Fibroblast of lung (primary cell): ENCODE data around the gene C17orf114.

Experiments used
- DNase-seq, 2 donors: peaks; one replicate each; pipeline versions ENCODE4 v3.0.0 to v3.0.0-alpha.2; 2010; ENCODE audit warnings: low read depth in 2 of 2
- H2AFZ ChIP-seq: 2 replicates; pipeline ENCODE4 v1.5.1; 2012; ENCODE audit warnings: low read length, control low read depth, inconsistent platforms
- H3K27ac ChIP-seq: 2 replicates; pipeline ENCODE4 v1.5.1; 2011; ENCODE audit warnings: low read length, control low read depth; ENCODE audit not compliant: insufficient read depth
- H3K27me3 ChIP-seq: 2 replicates; pipeline ENCODE4 v1.5.1; 2011; ENCODE audit warnings: mild to moderate bottlenecking, low read length; ENCODE audit not compliant: control insufficient read depth, insufficient read depth
- H3K36me3 ChIP-seq: 2 replicates; pipeline ENCODE4 v1.5.1; 2011; ENCODE audit warnings: low read length; ENCODE audit not compliant: control insufficient read depth, insufficient read depth
- H3K4me1 ChIP-seq: 2 replicates; pipeline ENCODE4 v1.5.1; 2011; ENCODE audit warnings: low read length; ENCODE audit not compliant: control insufficient read depth, insufficient read depth; ENCODE audit errors: extremely low read depth
- H3K4me2 ChIP-seq: 2 replicates; pipeline ENCODE4 v1.5.1; 2011; ENCODE audit warnings: low read length, control low read depth; ENCODE audit not compliant: insufficient read depth; ENCODE audit errors: extremely low read depth
- H3K4me3 ChIP-seq, 4 experiments: fragments of 200-600 bp in 1 of 4; sonication (generic) in 1 of 4; replicated peaks in 1 of 4; 2 replicates each; pipeline ENCODE4 v1.5.1; 2011 to 2016; ENCODE audit warnings: low read length in 4 of 4, low read depth in 3 of 4, mild to moderate bottlenecking in 3 of 4, control low read depth in 2 of 4, inconsistent platforms in 1 of 4, mixed read lengths in 1 of 4; ENCODE audit not compliant: insufficient read depth in 1 of 4; ENCODE audit errors: control extremely low read depth in 1 of 4
- H3K79me2 ChIP-seq: 2 replicates; pipeline ENCODE4 v1.5.1; 2012; ENCODE audit warnings: mild to moderate bottlenecking, low read length, inconsistent platforms; ENCODE audit not compliant: control insufficient read depth, insufficient read depth
- H3K9ac ChIP-seq: 2 replicates; pipeline ENCODE4 v1.5.1; 2011; ENCODE audit warnings: mild to moderate bottlenecking, low read length, control low read depth; ENCODE audit not compliant: insufficient read depth
- H3K9me3 ChIP-seq: 2 replicates; pipeline ENCODE4 v1.5.1; 2012; ENCODE audit warnings: low read depth, low read length; ENCODE audit not compliant: control insufficient read depth, insufficient read depth
- H4K20me1 ChIP-seq: 2 replicates; pipeline ENCODE4 v1.5.1; 2011; ENCODE audit warnings: low read length; ENCODE audit not compliant: control insufficient read depth, insufficient read depth; ENCODE audit errors: extremely low read depth
- CTCF ChIP-seq, 2 donors: IDR thresholded peaks in 1 of 2; conservative IDR thresholded peaks in 1 of 2; 1 replicate in 1 of 2; 2 replicates in 1 of 2; pipeline ENCODE4 v1.5.1; 2011 to 2012; ENCODE audit warnings: low read length in 2 of 2, control low read depth in 1 of 2, inconsistent platforms in 1 of 2, low read depth in 1 of 2, mild to moderate bottlenecking in 1 of 2
- EZH2 ChIP-seq: IDR thresholded peaks from 2 replicates; pipeline ENCODE4 v1.5.1; 2012; ENCODE audit warnings: low read length, control low read depth, mild to moderate bottlenecking; ENCODE audit errors: missing control alignments

C17orf114 gene

GRCh38 chr17:4802228-4802627, at the start of gene C17orf114:
TSS of gene C17orf114 (minus strand) at chr17:4802328.
- no peak within 1 kb of the TSS for H3K4me2 ChIP-seq
- no peak within 1 kb of the TSS for H3K27ac ChIP-seq
- no peaks in the 10 kb centered on the region for H3K4me1 ChIP-seq
- H2AFZ ChIP-seq = no peak within 1 kb of the TSS
- H3K4me3 ChIP-seq = no peak within 1 kb of the TSS
- DNase-seq = no peak
- H4K20me1 ChIP-seq = no peaks in the 10 kb centered on the region
- no peak for TF ChIP-seq EZH2
- no peak for TF ChIP-seq CTCF (conservative IDR thresholded peaks at IDR 0.05 in 1 of 2, IDR thresholded peaks at IDR 0.05 in 1 of 2; ENCODE audit: low read depth in 1 of 2, low read length in 2 of 2)
- H3K9me3 ChIP-seq = no peaks in the 10 kb centered on the region
- H3K79me2 ChIP-seq = peaks cover 2% of the 10 kb centered on the region
- H3K36me3 ChIP-seq = peaks cover 11% of the 10 kb centered on the region
- H3K27me3 ChIP-seq = no peaks in the 10 kb centered on the region
- no peak within 1 kb of the TSS for H3K9ac ChIP-seq

- no peaks in the 10 kb centered on the region for H3K36me3 ChIP-seq
- H3K27ac ChIP-seq = no peak overlapping the region
- H3K4me1 ChIP-seq = peaks cover 3% of the 10 kb centered on the region
- H3K4me3 ChIP-seq = no peak overlapping the region
- no peaks in the 10 kb centered on the region for H3K9me3 ChIP-seq
- H4K20me1 ChIP-seq = no peaks in the 10 kb centered on the region
- H3K79me2 ChIP-seq = peaks cover 8% of the 10 kb centered on the region
- no peaks in the 10 kb centered on the region for H3K27me3 ChIP-seq
- no peak overlapping the region for H2AFZ ChIP-seq
- DNase-seq = no peak
- no peak overlapping the region for H3K9ac ChIP-seq
- no peak for TF ChIP-seq CTCF (conservative IDR thresholded peaks at IDR 0.05 in 1 of 2, IDR thresholded peaks at IDR 0.05 in 1 of 2; ENCODE audit: low read depth in 1 of 2, low read length in 2 of 2)
- TF ChIP-seq EZH2 = no peak
- H3K4me2 ChIP-seq = no peak overlapping the region
Measured at GRCh38 chr17:4851084-4851483, 49.0 kb upstream of the C17orf114 start.

- Histone ChIP-seq H3K27ac (no peak overlapping the region), H3K79me2 (peaks cover 10% of the 10 kb centered on the region), H3K4me1 (peaks cover 3% of the 10 kb centered on the region), H4K20me1 (no peaks in the 10 kb centered on the region), H3K36me3 (no peaks in the 10 kb centered on the region), H3K4me3 (no peak overlapping the region), H3K27me3 (no peaks in the 10 kb centered on the region), H3K9ac (no peak overlapping the region), H3K9me3 (no peaks in the 10 kb centered on the region), H3K4me2 (no peak overlapping the region), H2AFZ (no peak overlapping the region)
- DNase-seq = no peak
- TF ChIP-seq CTCF (conservative IDR thresholded peaks at IDR 0.05 in 1 of 2, IDR thresholded peaks at IDR 0.05 in 1 of 2; ENCODE audit: low read depth in 1 of 2, low read length in 2 of 2) (no peak), EZH2 (no peak)
Measured at GRCh38 chr17:4850246-4850645, 48.1 kb upstream of the C17orf114 start.
